HepG2 (cell line): ENCODE data around the gene PDSS2. TPM values are rescaled to one million over a fixed set of nuclear protein-coding genes. Genes with fewer than 3 reads are reported as not detected.

ENCODE experiments used
- ATAD3A ChIP-seq: sonication (generic); formaldehyde crosslinking; IDR thresholded peaks from 2 replicates; pipeline ENCODE4 v1.4.0; 2020; ENCODE audit warnings: missing genetic modification reagents
- DMAP1 ChIP-seq: IDR thresholded peaks from 2 replicates; pipeline ENCODE4 v1.6.1; 2016
- FUBP1 ChIP-seq: sonication (generic); formaldehyde crosslinking; IDR thresholded peaks from 2 replicates; pipeline ENCODE4 v1.5.1; 2020; ENCODE audit warnings: missing genetic modification reagents, mild to moderate bottlenecking, borderline replicate concordance
- HOXA3 ChIP-seq: sonication (generic); formaldehyde crosslinking; IDR thresholded peaks from 2 replicates; pipeline ENCODE4 v1.5.0; 2020; ENCODE audit warnings: missing genetic modification reagents
- HOXA7 ChIP-seq: sonication (generic); formaldehyde crosslinking; IDR thresholded peaks from 2 replicates; pipeline ENCODE4 v1.8.1; 2022; ENCODE audit warnings: mild to moderate bottlenecking, missing genetic modification reagents, moderate library complexity
- JDP2 ChIP-seq: sonication (generic); formaldehyde crosslinking; IDR thresholded peaks from 2 replicates; pipeline ENCODE4 v1.8.1; 2022; ENCODE audit warnings: missing genetic modification reagents, borderline replicate concordance
- KDM3A ChIP-seq: IDR thresholded peaks from 2 replicates; pipeline ENCODE4 v1.6.1; 2018; ENCODE audit warnings: low read depth, missing compliant biosample characterization
- LBX2 ChIP-seq: sonication (generic); formaldehyde crosslinking; IDR thresholded peaks from 2 replicates; pipeline ENCODE4 v1.5.0; 2020; ENCODE audit warnings: missing genetic modification reagents, mild to moderate bottlenecking, borderline replicate concordance
- MBD4 ChIP-seq: IDR thresholded peaks from 2 replicates; pipeline ENCODE4 v1.6.1; 2012; ENCODE audit warnings: low read length, inconsistent platforms, borderline replicate concordance
- MYPOP ChIP-seq: sonication (generic); formaldehyde crosslinking; IDR thresholded peaks from 2 replicates; pipeline ENCODE4 v1.8.1; 2023; ENCODE audit warnings: mild to moderate bottlenecking, moderate library complexity, missing genetic modification reagents
- NFE2L1 ChIP-seq: sonication (generic); formaldehyde crosslinking; IDR thresholded peaks from 2 replicates; pipeline ENCODE4 v1.4.0; 2020; ENCODE audit warnings: missing genetic modification reagents, mild to moderate bottlenecking, borderline replicate concordance
- NR2F1 ChIP-seq, 2 experiments: fragments of 450-650 bp in 1 of 2; formaldehyde crosslinking in 1 of 2; IDR thresholded peaks; 2 replicates each; pipeline versions ENCODE4 v1.5.0 to v1.6.1; 2016 to 2020; ENCODE audit warnings: mild to moderate bottlenecking in 1 of 2, missing compliant biosample characterization in 1 of 2, missing genetic modification reagents in 1 of 2, moderate library complexity in 1 of 2
- NR2F2 ChIP-seq: IDR thresholded peaks from 2 replicates; pipeline ENCODE4 v1.6.1; 2012; ENCODE audit warnings: low read depth, inconsistent platforms, borderline replicate concordance
- PCBP1 ChIP-seq: fragments of 200-400 bp; formaldehyde crosslinking; IDR thresholded peaks from 2 replicates; pipeline ENCODE4 v1.6.1; 2017; ENCODE audit warnings: mild to moderate bottlenecking, low read depth, low read length, borderline replicate concordance
- PHB2 ChIP-seq: fragments of 450-650 bp; IDR thresholded peaks from 2 replicates; pipeline ENCODE4 v1.6.1; 2018; ENCODE audit not compliant: partially characterized antibody
- REXO4 ChIP-seq: sonication (generic); formaldehyde crosslinking; IDR thresholded peaks from 2 replicates; pipeline ENCODE4 v1.8.0; 2022; ENCODE audit warnings: missing genetic modification reagents, mild to moderate bottlenecking, borderline replicate concordance
- TERF1 ChIP-seq: sonication (generic); formaldehyde crosslinking; IDR thresholded peaks from 2 replicates; pipeline ENCODE4 v1.8.0; 2022; ENCODE audit warnings: mild to moderate bottlenecking, missing genetic modification reagents, moderate library complexity
- ZBTB21 ChIP-seq: sonication (generic); formaldehyde crosslinking; IDR thresholded peaks from 2 replicates; pipeline ENCODE4 v1.4.0; 2020; ENCODE audit warnings: missing genetic modification reagents
- ZBTB42 ChIP-seq: sonication (generic); formaldehyde crosslinking; IDR thresholded peaks from 2 replicates; pipeline ENCODE4 v1.5.0; 2020; ENCODE audit warnings: mild to moderate bottlenecking, missing genetic modification reagents
- ZFYVE20 ChIP-seq: sonication (generic); formaldehyde crosslinking; IDR thresholded peaks from 2 replicates; pipeline ENCODE4 v1.8.0; 2023; ENCODE audit warnings: low read depth, mild to moderate bottlenecking, moderate library complexity, missing genetic modification reagents, borderline replicate concordance
- ZKSCAN8 ChIP-seq: IDR thresholded peaks from 2 replicates; pipeline ENCODE4 v1.6.1; 2016; ENCODE audit warnings: borderline replicate concordance, missing genetic modification reagents, missing compliant biosample characterization
- ZNF556 ChIP-seq: sonication (generic); formaldehyde crosslinking; IDR thresholded peaks from 2 replicates; pipeline ENCODE4 v1.4.0; 2020; ENCODE audit warnings: mild to moderate bottlenecking, missing genetic modification reagents, borderline replicate concordance
- polyA plus RNA-seq, 8 experiments: library from polyadenylated mRNA; depleted of rRNA in 3 of 8; stranded (reverse) in 7 of 8; unstranded in 1 of 8; fragments of >200 nt; fragmentation: Illumina TruSeq in 4 of 8; extraction: Trizol in 4 of 8; gene quantifications; 2 replicates each; pipeline versions ENCODE4 v1.2.1 to v1.2.3, GENCODE V29; 2011 to 2016; ENCODE audit warnings: low read depth in 4 of 8, missing spikeins in 1 of 8, mixed read lengths in 1 of 8; ENCODE audit not compliant: insufficient read depth in 1 of 8
- total RNA-seq, 5 experiments: library from RNA; depleted of rRNA; stranded (reverse); fragments of >200 nt; fragmentation: Illumina TruSeq; extraction: Trizol; gene quantifications; 2 replicates each; pipeline ENCODE4 v1.2.3, GENCODE V29; 2016; ENCODE audit warnings: low read depth in 1 of 5
- TF ChIP-seq, protein P1 (sequence below): sonication (generic); formaldehyde crosslinking; conservative IDR thresholded peaks from 2 replicates; pipeline ENCODE4 v1.8.1; 2023; ENCODE audit warnings: missing genetic modification reagents

Gene PDSS2
- total and polyA plus RNA-seq, 2 of the 13 experiments (the other 11 are each of a cell fraction or from before 2014, with no cell fraction given): 16.2 to 17.0 TPM

DNA sequence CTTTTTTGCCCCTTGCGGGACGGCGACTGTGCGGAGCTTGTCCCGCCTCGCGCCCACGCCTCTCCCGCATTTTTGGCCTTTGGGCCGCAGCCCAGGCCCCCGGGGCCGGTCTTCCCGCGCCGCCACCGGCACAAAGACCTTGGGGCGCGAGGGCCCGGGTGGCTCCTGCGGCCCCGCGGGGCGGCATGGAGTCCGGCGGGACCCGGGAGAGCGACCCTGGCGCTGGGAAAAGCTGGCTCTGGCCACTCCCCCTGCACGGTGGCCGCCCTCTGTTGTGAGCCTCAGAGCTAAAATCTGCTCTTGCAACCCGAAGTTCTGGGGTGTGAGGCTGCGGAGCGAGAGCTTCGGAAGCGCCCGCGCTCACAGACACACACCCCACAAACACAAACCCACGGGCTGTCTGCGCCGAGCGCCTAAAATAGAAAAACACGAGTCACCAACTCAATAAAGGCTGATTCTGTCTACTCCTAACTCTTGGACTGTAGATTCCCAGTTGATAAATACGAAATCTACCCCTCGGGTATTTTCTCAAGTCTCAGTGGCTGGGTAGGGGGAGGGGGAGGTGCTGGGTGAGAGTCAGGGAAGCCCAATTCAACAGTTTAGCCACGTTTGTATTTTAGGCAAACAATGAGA is 343.6 kb downstream of the PDSS2 start (continued):
- no peak for TF ChIP-seq ATAD3A (CRISPR knock-in tag)
- no peak for TF ChIP-seq HOXA7
- no peak for TF ChIP-seq LBX2 (CRISPR knock-in tag)
- TF ChIP-seq NR2F1 (CRISPR knock-in tag; IDR thresholded peaks at IDR 0.05): no peak
- peak; percentile 65; the same call in 1 of the 2 replicates for TF ChIP-seq DMAP1 (CRISPR knock-in tag)
- no peak for TF ChIP-seq PCBP1
- TF ChIP-seq, protein P1, sequence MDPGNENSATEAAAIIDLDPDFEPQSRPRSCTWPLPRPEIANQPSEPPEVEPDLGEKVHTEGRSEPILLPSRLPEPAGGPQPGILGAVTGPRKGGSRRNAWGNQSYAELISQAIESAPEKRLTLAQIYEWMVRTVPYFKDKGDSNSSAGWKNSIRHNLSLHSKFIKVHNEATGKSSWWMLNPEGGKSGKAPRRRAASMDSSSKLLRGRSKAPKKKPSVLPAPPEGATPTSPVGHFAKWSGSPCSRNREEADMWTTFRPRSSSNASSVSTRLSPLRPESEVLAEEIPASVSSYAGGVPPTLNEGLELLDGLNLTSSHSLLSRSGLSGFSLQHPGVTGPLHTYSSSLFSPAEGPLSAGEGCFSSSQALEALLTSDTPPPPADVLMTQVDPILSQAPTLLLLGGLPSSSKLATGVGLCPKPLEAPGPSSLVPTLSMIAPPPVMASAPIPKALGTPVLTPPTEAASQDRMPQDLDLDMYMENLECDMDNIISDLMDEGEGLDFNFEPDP: no peak
- peak; percentile 76; the same call in 1 of the 2 replicates for TF ChIP-seq MYPOP (CRISPR knock-in tag)
- TF ChIP-seq ZFYVE20 (CRISPR knock-in tag): no peak
- TF ChIP-seq ZBTB42 (CRISPR knock-in tag): no peak
- no peak for TF ChIP-seq ZKSCAN8 (CRISPR knock-in tag)
- TF ChIP-seq TERF1 (CRISPR knock-in tag): no peak
- no peak for TF ChIP-seq KDM3A (CRISPR knock-in tag)
- TF ChIP-seq NFE2L1: no peak
- TF ChIP-seq JDP2 (CRISPR knock-in tag): no peak
- TF ChIP-seq ZNF556 (CRISPR knock-in tag): no peak; the same call in 1 of the 2 replicates
- no peak for TF ChIP-seq PHB2
- no peak for TF ChIP-seq NR2F2
- TF ChIP-seq HOXA3: peak; percentile 39
- no peak for TF ChIP-seq REXO4 (CRISPR knock-in tag)
- TF ChIP-seq FUBP1 (CRISPR knock-in tag): no peak
- TF ChIP-seq ZBTB21: no peak
- TF ChIP-seq MBD4: no peak
